ENCODE data around the gene LDAH. TPM values are rescaled to one million over a fixed set of nuclear protein-coding genes. Genes with fewer than 3 reads are reported as not detected.

LDAH gene
- total and polyA plus RNA-seq, 10 of the 15 experiments (the other 5 are each of a cell fraction or from before 2014, with no cell fraction given): 17.9 to 44.7 (median 30.0) TPM

- Histone ChIP-seq H3K27me3 (replicated peaks in 1 of 2; ENCODE audit: control insufficient read depth in 2 of 2, insufficient read depth in 2 of 2, low read length in 1 of 2) (peaks cover 16 to 33% of the 10 kb centered on the region in 2 experiments), H3K79me2 (ENCODE audit: control insufficient read depth, insufficient read depth, low read length) (no peaks in the 10 kb centered on the region), H2AFZ (ENCODE audit: control insufficient read depth, low read depth, low read length) (peak overlapping the region; percentile 61), H3K9me3 (replicated peaks; ENCODE audit: control insufficient read depth, insufficient read depth, low read length) (no peaks in the 10 kb centered on the region; the same call in 2 of the 3 replicates), H3K9ac (ENCODE audit: control insufficient read depth, insufficient read depth, low read length) (no peak overlapping the region), H3K36me3 (ENCODE audit: control insufficient read depth in 2 of 2, insufficient read depth in 2 of 2, low read length in 1 of 2) (no peaks in the 10 kb centered on the region), H4K20me1 (ENCODE audit: control insufficient read depth, insufficient read depth) (0 out of 2 replicates have a peak, but pooled peaks cover 2% of the 10 kb centered on the region), H3K4me2 (ENCODE audit: control insufficient read depth, insufficient read depth) (peak overlapping the region; percentile 97), H3K4me3 (peak overlapping the region; percentile 73; the same call in 1 of the 2 replicates), H3K27ac (ENCODE audit: control insufficient read depth, insufficient read depth) (no peak overlapping the region), H3K4me1 (ENCODE audit: control insufficient read depth, insufficient read depth, low read length) (peaks cover 13% of the 10 kb centered on the region; the same call in 1 of the 2 replicates)
- peak; percentile 13 for ATAC-seq
- POLR2A ChIA-PET: interaction anchor here (0.7 kb wide), 1 partner anchor 514 kb away, joined by 3 read pairs; no protein-coding TSS in a partner anchor
- RAD21 ChIA-PET (ENCODE audit: unreplicated experiment): interaction anchor here (1.0 to 1.2 kb wide), 2 partner anchors 10 to 297 kb away, joined by 3 to 4 read pairs; no protein-coding TSS in a partner anchor
- no TSS peak for BruUV-seq (replicated peaks)
- SMC1A ChIA-PET (ENCODE audit: uncharacterized antibody, unreplicated experiment): no interaction called here
- CTCF ChIA-PET: interaction anchor here (0.7 to 1.2 kb wide), 4 partner anchors 9 to 297 kb away, joined by 3 to 7 read pairs (median 4); partner anchors contain the start of gene HS1BP3
- WGBS (ENCODE audit: insufficient coverage, insufficient replicate concordance, low lambda C conversion rate, missing lambda C conversion rate): under 1% methylated on average over 18 of the region's 34 CpGs
- intact Hi-C loops (cut with micrococcal nuclease; ENCODE audit: unreplicated experiment): no loop called here
- TF ChIP-seq SREBF2 (IDR thresholded peaks at IDR 0.05; ENCODE audit: low read length) (no peak), NR2F1 (conservative IDR thresholded peaks at IDR 0.05) (0 out of 2 replicates have a peak, but pooled peaks have one; percentile 19)
- in situ Hi-C loops (cut with MboI): loop anchor here (25.0 kb wide), 1 partner anchor 446 kb away; the partner anchor contains the start of gene TDRD15
- no peak for DNase-seq (ENCODE audit: low read depth, low spot score)
- FAIRE-seq: no peak
These were observed 156.9 kb downstream of the LDAH start for GRCh38 chr2:20666005-20666303.

- Histone ChIP-seq H3K36me3 (ENCODE audit: control insufficient read depth in 2 of 2, insufficient read depth in 2 of 2, low read length in 1 of 2) (no peaks in the 10 kb centered on the region), H3K9ac (ENCODE audit: control insufficient read depth, insufficient read depth, low read length) (no peak overlapping the region), H3K27ac (ENCODE audit: control insufficient read depth, insufficient read depth) (no peak overlapping the region), H3K4me2 (ENCODE audit: control insufficient read depth, insufficient read depth) (peak overlapping the region; percentile 97), H2AFZ (ENCODE audit: control insufficient read depth, low read depth, low read length) (no peak overlapping the region; the same call in 1 of the 2 replicates), H3K4me3 (peak overlapping the region; percentile 73; the same call in 1 of the 2 replicates), H3K27me3 (replicated peaks in 1 of 2; ENCODE audit: control insufficient read depth in 2 of 2, insufficient read depth in 2 of 2, low read length in 1 of 2) (peaks cover 16 to 33% of the 10 kb centered on the region in 2 experiments), H4K20me1 (ENCODE audit: control insufficient read depth, insufficient read depth) (0 out of 2 replicates have a peak, but pooled peaks cover 2% of the 10 kb centered on the region), H3K4me1 (ENCODE audit: control insufficient read depth, insufficient read depth, low read length) (peaks cover 13% of the 10 kb centered on the region; the same call in 1 of the 2 replicates), H3K9me3 (replicated peaks; ENCODE audit: control insufficient read depth, insufficient read depth, low read length) (no peaks in the 10 kb centered on the region; the same call in 2 of the 3 replicates), H3K79me2 (ENCODE audit: control insufficient read depth, insufficient read depth, low read length) (no peaks in the 10 kb centered on the region)
- 14% methylated on average over 49 of the region's 49 CpGs for WGBS (ENCODE audit: insufficient coverage, insufficient replicate concordance, low lambda C conversion rate, missing lambda C conversion rate)
- ChIA-PET SMC1A (ENCODE audit: uncharacterized antibody, unreplicated experiment) (no interaction called here), POLR2A (interaction anchor here (0.7 kb wide), 1 partner anchor 514 kb away, joined by 3 read pairs; no protein-coding TSS in a partner anchor), CTCF (interaction anchor here (0.7 to 6.8 kb wide), 5 partner anchors 8 to 298 kb away, joined by 3 to 218 read pairs (median 5); partner anchors contain the start of gene HS1BP3), RAD21 (ENCODE audit: unreplicated experiment) (interaction anchor here (1.0 to 1.2 kb wide), 2 partner anchors 10 to 298 kb away, joined by 3 to 4 read pairs; no protein-coding TSS in a partner anchor)
- BruUV-seq (replicated peaks): no TSS peak
- DNase-seq (ENCODE audit: low read depth, low spot score) (no peak), ATAC-seq (peak; percentile 6), FAIRE-seq (no peak)
- TF ChIP-seq EZH2 (IDR thresholded peaks at IDR 0.05; ENCODE audit: borderline replicate concordance, control insufficient read depth, low read depth, low read length) (0 out of 2 replicates have a peak, but pooled peaks have one; percentile 33), YY1 (IDR thresholded peaks at IDR 0.05; ENCODE audit: low read depth, low read length) (no peak), USF2 (IDR thresholded peaks at IDR 0.05; ENCODE audit: borderline replicate concordance, low read depth, low read length) (no peak), HCFC1 (IDR thresholded peaks at IDR 0.05; ENCODE audit: low read length) (no peak)
- intact Hi-C loops (cut with micrococcal nuclease; ENCODE audit: unreplicated experiment) (no loop called here), in situ Hi-C loops (cut with MboI) (loop anchor here (25.0 kb wide), 1 partner anchor 447 kb away; the partner anchor contains the start of gene TDRD15)
These were observed 157.5 kb downstream of the LDAH start for GRCh38 chr2:20665243-20666004.

All from GM12878 (cell line).